Activated CD8-positive, alpha-beta memory T cell treated with anti-CD3 and anti-CD28 coated beads for 4 hours (primary cell): ENCODE data around the gene SENP2.
"Not testable (repeated sequence)": the region's sequence is repeated elsewhere in the genome, so short reads cannot be mapped to it uniquely, and the experiment has no call there.

Experiments
- DNase-seq, 2 donors: peaks; one replicate each; pipeline ENCODE4 v3.0.0-alpha.2; 2020; ENCODE audit warnings: low read depth in 2 of 2

SENP2 gene

GRCh38 chr3:185586686-185587039 lies 568 bp downstream of the SENP2 start:
- no peak for DNase-seq

GRCh38 chr3:185594073-185594472 lies 8.0 kb downstream of the SENP2 start:
- DNase-seq, result no peak

- no peak for DNase-seq
Measured at GRCh38 chr3:185595526-185595925, 9.4 kb downstream of the SENP2 start.

- DNase-seq, result no peak
Measured at GRCh38 chr3:185605566-185605965, 19.5 kb downstream of the SENP2 start.

GRCh38 chr3:185606196-185606595 lies 20.1 kb downstream of the SENP2 start:
- no peak for DNase-seq

GRCh38 chr3:185613016-185613415 lies 26.9 kb downstream of the SENP2 start:
- no peak for DNase-seq

GRCh38 chr3:185623939-185624665 lies 38.0 kb downstream of the SENP2 start:
- no peak for DNase-seq

GRCh38 chr3:185625784-185626183 lies 39.7 kb downstream of the SENP2 start:
- no peak for DNase-seq

GRCh38 chr3:185629554-185630181 lies 43.6 kb downstream of the SENP2 start:
- no peak for DNase-seq

- DNase-seq, result no peak
Measured at GRCh38 chr3:185630182-185630622, 44.1 kb downstream of the SENP2 start.

GRCh38 chr3:185631108-185631507 lies 45.0 kb downstream of the SENP2 start:
- DNase-seq, result no peak

GRCh38 chr3:185631508-185632206 lies 45.6 kb downstream of the SENP2 start:
- no peak for DNase-seq

- DNase-seq, result no peak
Measured at GRCh38 chr3:185632996-185633395, 46.9 kb downstream of the SENP2 start.

- DNase-seq, result no peak
Measured at GRCh38 chr3:185637388-185637787, 51.3 kb downstream of the SENP2 start.

GRCh38 chr3:185638651-185639050 lies 52.6 kb downstream of the SENP2 start:
- DNase-seq, result not testable (repeated sequence)

GRCh38 chr3:185639632-185640206 lies 53.6 kb downstream of the SENP2 start:
- no peak for DNase-seq

GRCh38 chr3:185640308-185640707 lies 54.2 kb downstream of the SENP2 start:
- no peak for DNase-seq

GRCh38 chr3:185645191-185645590 lies 59.1 kb downstream of the SENP2 start:
- not testable (repeated sequence) for DNase-seq

GRCh38 chr3:185645596-185646381 lies 59.7 kb downstream of the SENP2 start:
- DNase-seq, result no peak

- no peak for DNase-seq
Measured at GRCh38 chr3:185646382-185647133, 60.5 kb downstream of the SENP2 start.
